GM18519 (cell line): ENCODE measurements around the gene KRTAP10-5.
"Not testable (repeated sequence)": the region's sequence is repeated elsewhere in the genome, so short reads cannot be mapped to it uniquely, and the experiment has no call there.

Source experiments
- ATAC-seq: cut with Tn5 transposase; IDR thresholded peaks from one replicate; pipeline ENCODE4 v1.9.1; 2021; ENCODE audit warnings: mild to moderate bottlenecking, moderate library complexity; ENCODE audit not compliant: unreplicated experiment, low FRiP score

KRTAP10-5 gene

GRCh38 chr21:44612029-44612486, 31.7 kb upstream of the KRTAP10-5 start, which contains the start of gene KRTAP10-8:
TSS of gene KRTAP10-8 (plus strand) at chr21:44612079. CDS start at chr21:44612101, 22 bp downstream.
- ATAC-seq: no peak

GRCh38 chr21:44611551-44611950, 31.1 kb upstream of the KRTAP10-5 start:
- no peak for ATAC-seq

- ATAC-seq: not testable (repeated sequence)
Observed at GRCh38 chr21:44610157-44610843, 29.9 kb upstream of the KRTAP10-5 start.

GRCh38 chr21:44609193-44609592, 28.8 kb upstream of the KRTAP10-5 start:
- no peak for ATAC-seq

GRCh38 chr21:44606495-44606894, 26.1 kb upstream of the KRTAP10-5 start:
- ATAC-seq: no peak

GRCh38 chr21:44603911-44604310, 23.5 kb upstream of the KRTAP10-5 start:
- no peak for ATAC-seq

GRCh38 chr21:44603109-44603875, 22.9 kb upstream of the KRTAP10-5 start:
- no peak for ATAC-seq

- ATAC-seq: no peak
Observed at GRCh38 chr21:44602463-44602850, 22.1 kb upstream of the KRTAP10-5 start.

GRCh38 chr21:44601596-44602462, 21.4 kb upstream of the KRTAP10-5 start:
- no peak for ATAC-seq

- ATAC-seq: not testable (repeated sequence)
Observed at GRCh38 chr21:44601091-44601490, 20.7 kb upstream of the KRTAP10-5 start.

- ATAC-seq: not testable (repeated sequence)
Observed at GRCh38 chr21:44600118-44600978, 19.9 kb upstream of the KRTAP10-5 start, which contains the start of gene KRTAP10-7. TSS of gene KRTAP10-7 (plus strand) at chr21:44600597. CDS start at chr21:44600622, 25 bp downstream.

GRCh38 chr21:44599264-44600029, 19.0 kb upstream of the KRTAP10-5 start:
- ATAC-seq: no peak

GRCh38 chr21:44598061-44598460, 17.7 kb upstream of the KRTAP10-5 start:
- no peak for ATAC-seq

- no peak for ATAC-seq
Observed at GRCh38 chr21:44596068-44596725, 15.8 kb upstream of the KRTAP10-5 start.

- no peak for ATAC-seq
Observed at GRCh38 chr21:44595524-44595923, 15.1 kb upstream of the KRTAP10-5 start.

GRCh38 chr21:44594406-44594916, 14.1 kb upstream of the KRTAP10-5 start:
- no peak for ATAC-seq

GRCh38 chr21:44593598-44594405, 13.4 kb upstream of the KRTAP10-5 start:
- no peak for ATAC-seq
